ENCODE results near the gene HTT. TPM values are rescaled to one million over a fixed set of nuclear protein-coding genes. Genes with fewer than 3 reads are reported as not detected.

Gene HTT
- total and polyA plus RNA-seq, 2 of the 13 experiments (the other 11 are each of a cell fraction or from before 2014, with no cell fraction given) = 17.5 to 19.5 TPM

DNA sequence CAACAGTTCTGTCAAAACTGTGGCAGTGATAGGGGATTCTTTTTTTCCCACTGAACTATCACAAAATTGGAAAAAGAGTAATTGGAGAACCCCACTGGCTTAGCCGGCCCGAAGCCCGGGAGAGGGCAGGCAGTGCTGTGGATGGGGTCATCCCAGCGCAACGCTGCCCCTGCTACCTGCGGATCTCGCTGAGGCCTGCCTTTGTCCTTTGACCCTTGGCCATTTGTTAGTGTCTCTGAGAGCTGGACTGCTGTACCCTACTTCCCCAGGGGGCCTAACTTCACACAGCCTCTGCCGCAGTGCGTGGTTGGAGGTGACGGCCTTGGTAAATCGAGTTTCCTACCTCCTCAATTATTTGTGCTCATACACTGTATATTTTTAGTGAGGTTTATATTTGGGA is 131.5 kb downstream of the HTT start (continued):
- TF ChIP-seq, protein P1, sequence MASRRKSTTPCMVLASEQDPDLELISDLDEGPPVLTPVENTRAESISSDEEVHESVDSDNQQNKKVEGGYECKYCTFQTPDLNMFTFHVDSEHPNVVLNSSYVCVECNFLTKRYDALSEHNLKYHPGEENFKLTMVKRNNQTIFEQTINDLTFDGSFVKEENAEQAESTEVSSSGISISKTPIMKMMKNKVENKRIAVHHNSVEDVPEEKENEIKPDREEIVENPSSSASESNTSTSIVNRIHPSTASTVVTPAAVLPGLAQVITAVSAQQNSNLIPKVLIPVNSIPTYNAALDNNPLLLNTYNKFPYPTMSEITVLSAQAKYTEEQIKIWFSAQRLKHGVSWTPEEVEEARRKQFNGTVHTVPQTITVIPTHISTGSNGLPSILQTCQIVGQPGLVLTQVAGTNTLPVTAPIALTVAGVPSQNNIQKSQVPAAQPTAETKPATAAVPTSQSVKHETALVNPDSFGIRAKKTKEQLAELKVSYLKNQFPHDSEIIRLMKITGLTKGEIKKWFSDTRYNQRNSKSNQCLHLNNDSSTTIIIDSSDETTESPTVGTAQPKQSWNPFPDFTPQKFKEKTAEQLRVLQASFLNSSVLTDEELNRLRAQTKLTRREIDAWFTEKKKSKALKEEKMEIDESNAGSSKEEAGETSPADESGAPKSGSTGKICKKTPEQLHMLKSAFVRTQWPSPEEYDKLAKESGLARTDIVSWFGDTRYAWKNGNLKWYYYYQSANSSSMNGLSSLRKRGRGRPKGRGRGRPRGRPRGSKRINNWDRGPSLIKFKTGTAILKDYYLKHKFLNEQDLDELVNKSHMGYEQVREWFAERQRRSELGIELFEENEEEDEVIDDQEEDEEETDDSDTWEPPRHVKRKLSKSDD (CRISPR knock-in tag; IDR thresholded peaks at IDR 0.05; ENCODE audit: low read depth) = peak; percentile 84
- TF ChIP-seq AGO2 (optimal IDR thresholded peaks at IDR 0.05; ENCODE audit: low read depth, low read length) = no peak
- no peak for TF ChIP-seq FLYWCH1 (CRISPR knock-in tag; IDR thresholded peaks at IDR 0.05)
- no peak for TF ChIP-seq HOXA9 (CRISPR knock-in tag; IDR thresholded peaks at IDR 0.05; ENCODE audit: borderline replicate concordance)
- no peak for TF ChIP-seq THYN1 (CRISPR knock-in tag; IDR thresholded peaks at IDR 0.05; ENCODE audit: borderline replicate concordance, low read depth)
- TF ChIP-seq PAWR (CRISPR knock-in tag; IDR thresholded peaks at IDR 0.05; ENCODE audit: borderline replicate concordance) = no peak
- no peak for TF ChIP-seq CC2D1A (CRISPR knock-in tag; IDR thresholded peaks at IDR 0.05)
- TF ChIP-seq ZFP36 (IDR thresholded peaks at IDR 0.05; ENCODE audit: borderline replicate concordance, low read depth, low read length, partially characterized antibody) = no peak
- TF ChIP-seq, protein P2, sequence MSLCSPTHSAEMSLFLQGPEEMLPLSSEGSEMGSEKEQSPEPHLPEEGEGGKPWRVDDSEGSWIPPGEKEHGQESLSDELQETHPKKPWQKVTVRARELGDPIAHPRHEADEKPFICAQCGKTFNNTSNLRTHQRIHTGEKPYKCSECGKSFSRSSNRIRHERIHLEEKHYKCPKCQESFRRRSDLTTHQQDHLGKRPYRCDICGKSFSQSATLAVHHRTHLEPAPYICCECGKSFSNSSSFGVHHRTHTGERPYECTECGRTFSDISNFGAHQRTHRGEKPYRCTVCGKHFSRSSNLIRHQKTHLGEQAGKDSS (CRISPR knock-in tag; IDR thresholded peaks at IDR 0.05; ENCODE audit: borderline replicate concordance, low read depth) = no peak
- no peak for TF ChIP-seq RBM22 (optimal IDR thresholded peaks at IDR 0.05; ENCODE audit: low read length)
- no peak for TF ChIP-seq ZNF761 (CRISPR knock-in tag; conservative IDR thresholded peaks at IDR 0.05)
- no peak for TF ChIP-seq PAX8 (CRISPR knock-in tag; IDR thresholded peaks at IDR 0.05; ENCODE audit: borderline replicate concordance)
- TF ChIP-seq ZBTB7A (CRISPR knock-in tag; IDR thresholded peaks at IDR 0.05) = peak; percentile 51; the same call in 1 of the 2 replicates
- no peak for TF ChIP-seq GMEB2 (CRISPR knock-in tag; IDR thresholded peaks at IDR 0.05; ENCODE audit: low read depth)
- TF ChIP-seq, protein P3, sequence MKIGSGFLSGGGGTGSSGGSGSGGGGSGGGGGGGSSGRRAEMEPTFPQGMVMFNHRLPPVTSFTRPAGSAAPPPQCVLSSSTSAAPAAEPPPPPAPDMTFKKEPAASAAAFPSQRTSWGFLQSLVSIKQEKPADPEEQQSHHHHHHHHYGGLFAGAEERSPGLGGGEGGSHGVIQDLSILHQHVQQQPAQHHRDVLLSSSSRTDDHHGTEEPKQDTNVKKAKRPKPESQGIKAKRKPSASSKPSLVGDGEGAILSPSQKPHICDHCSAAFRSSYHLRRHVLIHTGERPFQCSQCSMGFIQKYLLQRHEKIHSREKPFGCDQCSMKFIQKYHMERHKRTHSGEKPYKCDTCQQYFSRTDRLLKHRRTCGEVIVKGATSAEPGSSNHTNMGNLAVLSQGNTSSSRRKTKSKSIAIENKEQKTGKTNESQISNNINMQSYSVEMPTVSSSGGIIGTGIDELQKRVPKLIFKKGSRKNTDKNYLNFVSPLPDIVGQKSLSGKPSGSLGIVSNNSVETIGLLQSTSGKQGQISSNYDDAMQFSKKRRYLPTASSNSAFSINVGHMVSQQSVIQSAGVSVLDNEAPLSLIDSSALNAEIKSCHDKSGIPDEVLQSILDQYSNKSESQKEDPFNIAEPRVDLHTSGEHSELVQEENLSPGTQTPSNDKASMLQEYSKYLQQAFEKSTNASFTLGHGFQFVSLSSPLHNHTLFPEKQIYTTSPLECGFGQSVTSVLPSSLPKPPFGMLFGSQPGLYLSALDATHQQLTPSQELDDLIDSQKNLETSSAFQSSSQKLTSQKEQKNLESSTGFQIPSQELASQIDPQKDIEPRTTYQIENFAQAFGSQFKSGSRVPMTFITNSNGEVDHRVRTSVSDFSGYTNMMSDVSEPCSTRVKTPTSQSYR (CRISPR knock-in tag; IDR thresholded peaks at IDR 0.05; ENCODE audit: borderline replicate concordance) = no peak
- TF ChIP-seq NFRKB (IDR thresholded peaks at IDR 0.05) = no peak
- no peak for TF ChIP-seq ZNF276 (CRISPR knock-in tag; IDR thresholded peaks at IDR 0.05; ENCODE audit: low read depth)
- TF ChIP-seq IRF1 (CRISPR knock-in tag; IDR thresholded peaks at IDR 0.05; ENCODE audit: low read depth) = no peak
- peak; percentile 82 for TF ChIP-seq ZNF264 (CRISPR knock-in tag; IDR thresholded peaks at IDR 0.05)
- no peak for TF ChIP-seq SIN3B (IDR thresholded peaks at IDR 0.05; ENCODE audit: low read length)

Measured in HepG2 (cell line).